Right atrium auricular region (tissue), 2 donors: ENCODE data around the gene MECR. TPM values are rescaled to one million over a fixed set of nuclear protein-coding genes. Genes with fewer than 3 reads are reported as not detected.

ENCODE experiments used
- total RNA-seq, 2 donors: library from RNA; depleted of rRNA; stranded (reverse); fragments of >200 nt; gene quantifications; one replicate each; pipeline ENCODE4 v1.1.0, GENCODE V29; 2016

Gene MECR
- total RNA-seq, 2 donors from 2014 or later: 18.4 to 24.3 TPM

Other genes with a start within 250 kb of the MECR start
- 1 to 10 TPM; 1.7 to 4.8 TPM for gene TMEM200B, start 107.0 kb downstream of the MECR start, total RNA-seq
- gene SRSF4, start 49.0 kb downstream of the MECR start, total RNA-seq: 10 to 100 TPM; 44.2 to 48.1 TPM
- 10 to 100 TPM; 15.9 to 22.4 TPM for gene PTPRU, start 5.6 kb upstream of the MECR start, total RNA-seq